GM20431 (cell line): ENCODE data around the gene FIGN.

Experiments used
- in situ Hi-C: fragments of 300-500 bp; cut with MseI, MboI; formaldehyde crosslinking; loops from one replicate; pipeline ENCODE4 v1.15.0; 2020; ENCODE audit warnings: low sequenced_read_pairs; ENCODE audit not compliant: unreplicated experiment

FIGN gene

DNA sequence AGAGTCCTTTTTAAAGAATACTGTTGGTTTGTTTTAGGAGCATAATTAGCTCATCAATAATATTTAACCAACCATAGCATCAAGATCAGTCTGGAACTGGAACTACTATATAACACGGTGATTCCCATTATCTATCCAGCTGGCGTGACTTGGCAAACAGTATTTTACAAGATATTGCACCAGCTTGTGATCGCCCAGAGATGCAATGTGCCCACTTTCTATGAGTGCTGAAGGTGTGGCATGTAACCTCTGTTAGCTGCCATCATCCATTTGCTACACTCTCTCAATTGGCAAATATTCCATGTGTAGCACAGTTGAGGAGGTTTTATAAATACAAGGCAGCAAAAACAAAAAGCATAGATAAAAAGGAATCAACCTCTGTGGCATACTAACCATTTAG is 64.9 kb downstream of the FIGN start:
- in situ Hi-C loops, result no loop called here

DNA sequence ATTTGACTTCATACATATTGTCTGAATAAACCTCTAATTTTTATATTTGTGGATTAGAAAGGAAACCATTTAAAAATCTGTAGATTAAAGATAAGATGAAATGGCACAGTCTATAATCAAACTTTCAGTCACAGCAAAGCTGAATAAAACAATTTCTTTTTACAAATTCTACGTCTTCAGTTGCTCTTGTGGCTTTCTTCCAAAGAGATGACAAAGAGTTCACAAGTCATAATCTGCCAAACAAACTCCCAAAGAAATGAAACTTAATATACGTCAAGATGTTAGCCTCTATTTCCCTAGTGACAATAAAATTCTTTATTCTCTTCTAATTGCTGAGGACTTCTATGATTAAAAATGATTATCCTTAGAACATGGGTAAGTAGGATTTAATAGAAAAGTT is 66.3 kb downstream of the FIGN start:
- in situ Hi-C loops, result no loop called here

DNA sequence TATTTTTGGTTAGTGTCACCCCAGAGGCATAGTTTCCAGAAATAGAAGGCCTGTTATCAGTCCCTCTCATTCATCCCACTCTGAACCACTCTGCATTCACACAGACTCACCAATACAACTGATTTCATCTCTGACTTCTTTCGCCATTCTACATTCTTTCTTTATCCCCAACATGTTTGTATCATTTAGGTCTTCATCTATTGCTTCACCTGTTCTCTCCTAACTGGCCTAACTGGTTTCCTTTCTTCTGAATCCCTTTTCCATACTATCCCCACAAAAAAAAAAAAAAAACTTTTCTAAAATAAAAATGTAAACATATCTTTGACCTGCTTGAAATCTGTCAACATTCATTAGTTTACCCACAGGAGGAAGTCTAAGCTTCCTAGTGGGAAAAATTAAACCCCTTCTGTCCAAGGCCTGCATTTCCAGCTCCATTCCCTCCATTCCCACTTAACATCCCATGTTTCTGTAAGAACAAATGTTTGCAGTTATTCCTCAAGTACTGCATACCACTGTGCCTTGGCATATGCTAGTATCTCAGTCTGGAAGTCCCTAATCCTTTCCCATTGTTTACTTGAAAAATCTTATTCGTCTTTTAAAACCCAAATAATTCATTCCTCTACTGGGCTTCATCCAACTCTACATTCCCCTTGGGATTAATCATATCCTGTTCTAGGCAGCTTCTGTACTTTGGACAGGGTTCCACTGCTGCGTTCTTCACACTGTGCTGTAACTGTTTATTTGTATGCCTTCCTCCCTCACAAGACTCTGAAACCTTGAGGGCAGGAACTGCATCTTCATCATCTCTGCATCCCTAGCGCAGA is 68.5 kb downstream of the FIGN start:
- in situ Hi-C loops, result no loop called here

DNA sequence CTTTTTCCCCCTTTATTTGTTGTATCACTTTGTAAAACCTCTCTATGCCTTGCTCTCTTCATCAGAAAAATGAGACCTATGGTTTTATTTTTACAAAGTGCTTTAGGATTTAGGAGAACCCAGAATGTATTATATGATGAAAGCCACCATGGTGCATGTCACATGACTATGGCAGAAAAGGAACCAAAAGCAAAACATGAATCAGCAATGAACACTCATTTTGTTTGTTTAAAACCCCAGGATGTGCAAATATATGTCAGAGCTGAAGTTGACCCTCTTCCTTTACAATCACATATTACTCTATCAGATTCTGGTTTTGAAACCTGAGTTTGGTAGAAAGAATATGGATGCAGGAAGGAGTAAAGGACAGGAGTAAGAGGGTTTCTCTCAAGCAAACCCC is 70.0 kb downstream of the FIGN start:
- in situ Hi-C loops, result no loop called here

DNA sequence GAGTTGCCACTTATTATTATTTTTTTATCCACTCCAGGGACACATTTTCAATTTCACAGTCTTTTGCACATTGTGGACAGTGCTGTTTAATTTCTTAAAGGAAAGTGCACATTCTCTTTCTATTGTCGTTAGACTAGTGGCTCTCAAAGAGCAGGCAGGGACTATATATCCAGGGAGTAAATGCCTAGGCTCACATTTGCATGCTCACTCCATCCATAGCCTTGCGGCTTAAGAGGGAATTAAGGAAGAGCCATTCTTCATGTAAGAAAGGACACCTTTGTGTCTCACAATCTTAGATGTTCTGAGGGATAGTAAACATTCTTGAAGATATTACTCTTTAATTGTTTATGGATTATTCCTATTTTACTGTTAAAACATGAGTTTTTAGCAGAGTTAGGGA is 70.8 kb downstream of the FIGN start:
- in situ Hi-C loops, result no loop called here

GRCh38 chr2:163664610-163665009 is 71.2 kb downstream of the FIGN start:
- in situ Hi-C loops, result no loop called here

- in situ Hi-C loops, result no loop called here
Observed at GRCh38 chr2:163662141-163662780, 73.5 kb downstream of the FIGN start.

DNA sequence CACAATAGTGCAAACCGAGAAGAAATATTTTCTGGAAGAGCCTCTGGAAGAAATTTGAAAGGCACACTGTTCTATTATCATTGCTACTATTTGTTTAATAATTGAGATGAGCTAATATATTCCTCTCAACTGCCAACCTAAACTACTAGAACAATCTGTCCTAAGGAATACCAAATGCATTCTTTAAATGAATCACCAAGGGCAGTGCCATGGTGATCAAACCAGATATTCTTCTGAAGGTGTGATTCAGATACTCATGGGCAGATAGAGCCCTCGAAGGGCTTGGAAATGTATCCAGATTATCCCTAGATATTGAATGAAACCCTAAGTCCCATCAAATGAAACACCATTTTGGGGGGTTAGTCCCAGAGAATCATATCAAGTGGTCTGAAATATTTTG is 76.6 kb downstream of the FIGN start:
- in situ Hi-C loops, result no loop called here

DNA sequence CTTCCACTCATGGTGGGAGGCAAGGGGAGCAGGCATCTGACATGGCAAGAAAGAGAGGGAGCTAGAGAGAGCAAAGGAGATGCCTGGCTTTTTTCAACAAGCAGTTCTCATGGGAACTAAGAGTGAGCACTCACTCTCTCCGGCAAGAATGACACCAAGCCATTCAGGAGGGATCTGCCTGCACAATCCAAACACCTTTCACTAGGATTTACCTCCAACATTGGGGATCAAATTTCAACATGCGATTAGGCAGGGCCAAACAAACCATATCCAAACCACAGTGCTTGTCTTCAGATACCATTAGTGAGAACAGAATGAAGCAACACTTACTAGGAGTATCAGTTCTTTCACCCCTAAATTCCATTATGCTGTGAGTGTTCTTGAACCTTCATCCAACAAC is 77.3 kb downstream of the FIGN start:
- in situ Hi-C loops, result no loop called here

DNA sequence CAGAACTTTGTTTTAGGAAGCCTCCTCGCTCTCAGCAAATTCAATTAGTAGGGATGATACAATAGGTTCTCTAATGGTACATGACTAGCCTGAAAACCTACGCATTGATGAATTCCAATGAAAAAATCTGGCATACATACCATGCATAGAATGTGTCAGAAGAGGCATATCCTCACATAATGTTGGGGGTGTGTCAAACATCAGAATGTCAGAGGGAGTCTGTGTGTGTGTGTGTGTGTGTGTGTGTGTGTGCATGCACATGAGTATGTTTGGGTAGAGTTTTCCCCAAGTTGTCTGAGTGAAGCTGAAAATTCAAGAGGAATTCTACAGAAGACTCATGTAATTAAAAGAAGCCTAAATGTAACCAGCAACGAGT is 78.5 kb downstream of the FIGN start:
- in situ Hi-C loops, result no loop called here

- in situ Hi-C loops, result no loop called here
Observed at GRCh38 chr2:163656622-163657280, 79.1 kb downstream of the FIGN start.

- in situ Hi-C loops, result no loop called here
Observed at GRCh38 chr2:163655667-163656066, 80.1 kb downstream of the FIGN start.

- in situ Hi-C loops, result no loop called here
Observed at GRCh38 chr2:163652751-163653150, 83.1 kb downstream of the FIGN start.

DNA sequence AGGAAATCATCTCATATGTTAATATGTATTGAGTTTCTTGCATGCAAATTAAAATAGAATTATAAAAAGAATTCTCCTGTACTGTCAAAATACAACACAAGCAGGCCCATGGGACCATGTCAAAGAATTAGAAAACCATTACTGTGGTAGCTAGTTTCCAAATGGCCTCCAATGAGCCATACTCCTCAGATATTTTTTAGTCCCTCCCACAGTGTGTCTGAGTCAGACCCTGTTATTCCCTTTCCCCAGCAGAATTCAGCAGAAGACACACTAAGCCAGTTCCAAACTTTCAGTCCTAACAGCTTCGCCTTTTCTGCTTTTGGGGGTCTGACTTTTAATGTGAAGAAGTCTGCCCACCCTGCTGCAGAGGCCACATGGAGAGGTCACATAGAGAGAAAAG is 86.7 kb downstream of the FIGN start:
- in situ Hi-C loops, result no loop called here

GRCh38 chr2:163647300-163647699 is 88.5 kb downstream of the FIGN start:
- in situ Hi-C loops, result no loop called here

- in situ Hi-C loops, result no loop called here
Observed at GRCh38 chr2:163646687-163647086, 89.1 kb downstream of the FIGN start.

- in situ Hi-C loops, result no loop called here
Observed at GRCh38 chr2:163644238-163644637, 91.6 kb downstream of the FIGN start.

DNA sequence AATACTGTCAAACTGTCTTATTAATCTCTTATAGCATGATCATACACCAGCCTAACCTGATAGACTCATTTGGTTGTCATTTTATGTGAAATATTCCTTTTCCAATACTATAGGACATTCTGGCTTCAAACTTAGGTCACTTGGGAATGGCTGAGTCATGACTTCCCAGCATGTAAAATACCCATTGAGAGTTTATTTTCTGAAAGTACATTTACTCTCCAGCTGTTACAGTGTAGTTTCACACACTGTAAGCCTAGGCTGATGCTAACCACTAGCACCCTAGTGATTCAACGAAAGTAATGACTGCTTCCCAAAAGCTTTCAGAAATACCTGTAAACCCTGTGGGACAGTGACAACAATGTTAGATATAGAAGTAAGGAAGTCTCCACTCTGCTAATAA is 93.8 kb downstream of the FIGN start:
- in situ Hi-C loops, result no loop called here

GRCh38 chr2:163640542-163641193 is 95.1 kb downstream of the FIGN start:
- in situ Hi-C loops, result no loop called here

GRCh38 chr2:163637871-163638270 is 97.9 kb downstream of the FIGN start:
- in situ Hi-C loops, result no loop called here

DNA sequence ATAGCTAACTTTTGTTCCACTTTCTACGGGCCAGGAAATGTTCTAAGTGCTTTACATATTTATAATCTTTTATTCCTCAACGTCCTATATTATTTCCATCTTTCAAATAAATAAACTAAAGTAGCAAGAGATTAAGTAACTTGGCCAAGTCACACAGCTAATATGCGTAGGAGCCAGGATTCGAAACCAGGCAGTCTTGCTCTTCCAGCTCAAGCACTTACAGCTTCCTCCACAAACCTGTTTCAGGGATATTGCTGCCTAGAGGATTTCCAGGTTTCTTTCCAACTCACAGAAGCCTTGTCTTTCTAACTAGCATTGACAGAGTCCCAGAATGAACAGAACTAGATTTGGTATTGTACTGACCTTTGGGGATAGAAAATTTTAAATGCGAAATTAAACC is 102.5 kb downstream of the FIGN start:
- in situ Hi-C loops, result no loop called here
